Neural cell (in vitro differentiated cells): ENCODE data around the gene GLB1L3.

Source experiments
- CTCF ChIP-seq: fragments of 450-650 bp; IDR thresholded peaks from 2 replicates; pipeline ENCODE4 v1.5.1; 2014; ENCODE audit warnings: antibody characterized with exemption, mild to moderate bottlenecking, moderate library complexity; ENCODE audit not compliant: poor library complexity, severe bottlenecking
- EP300 ChIP-seq: fragments of 450-650 bp; conservative IDR thresholded peaks from 2 replicates; pipeline ENCODE4 v1.6.1; 2014; ENCODE audit warnings: antibody characterized with exemption, mild to moderate bottlenecking, moderate library complexity; ENCODE audit not compliant: poor library complexity, severe bottlenecking
- EZH2 ChIP-seq: fragments of 200-600, 300-800 bp; shearing (Covaris generic), sonication (generic); IDR thresholded peaks from 2 replicates; pipeline ENCODE4 v1.6.1; 2014; ENCODE audit warnings: antibody characterized with exemption, low read length, borderline replicate concordance, mild to moderate bottlenecking; ENCODE audit not compliant: insufficient read depth, poor library complexity, severe bottlenecking
- MXI1 ChIP-seq: fragments of 450-650 bp; conservative IDR thresholded peaks from 2 replicates; pipeline ENCODE4 v1.6.1; 2014; ENCODE audit warnings: antibody characterized with exemption, mild to moderate bottlenecking; ENCODE audit not compliant: poor library complexity, severe bottlenecking
- POLR2AphosphoS5 ChIP-seq: IDR thresholded peaks from 2 replicates; pipeline ENCODE4 v1.6.1; 2012
- RAD21 ChIP-seq: fragments of 450-650 bp; conservative IDR thresholded peaks from 2 replicates; pipeline ENCODE4 v1.6.1; 2014; ENCODE audit warnings: antibody characterized with exemption, mild to moderate bottlenecking, moderate library complexity
- REST ChIP-seq: IDR thresholded peaks from 2 replicates; pipeline ENCODE4 v1.6.1; 2012; ENCODE audit warnings: borderline replicate concordance
- SMC3 ChIP-seq: fragments of 450-650 bp; conservative IDR thresholded peaks from 2 replicates; pipeline ENCODE4 v1.6.1; 2014; ENCODE audit warnings: antibody characterized with exemption, mild to moderate bottlenecking, moderate library complexity; ENCODE audit not compliant: poor library complexity
- TAF1 ChIP-seq: IDR thresholded peaks from 2 replicates; pipeline ENCODE4 v1.6.1; 2012; ENCODE audit warnings: low read depth

DNA sequence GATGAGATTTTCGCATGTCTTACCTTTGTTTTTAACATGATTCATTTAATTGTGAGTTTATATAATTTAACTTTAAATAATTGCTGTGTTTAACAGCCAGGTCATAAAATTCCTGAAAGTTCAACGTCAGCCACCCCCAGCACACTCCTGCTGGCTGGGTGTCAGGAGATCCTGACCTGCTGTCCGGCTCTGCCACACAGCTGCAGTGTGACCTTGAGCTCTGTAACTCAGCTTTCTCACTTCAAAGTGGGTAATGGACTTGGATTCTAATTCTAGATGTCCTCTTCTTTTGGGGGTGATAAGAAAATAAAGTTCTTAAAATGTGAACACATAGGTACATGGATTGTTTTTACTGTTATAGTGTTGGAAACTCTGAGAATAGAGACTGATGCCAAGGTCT is 40.8 kb upstream of the GLB1L3 start:
- no peak for TF ChIP-seq REST
- TF ChIP-seq EZH2 = no peak
- TF ChIP-seq POLR2AphosphoS5 = no peak
- no peak for TF ChIP-seq CTCF
- no peak for TF ChIP-seq EP300
- TF ChIP-seq SMC3 = no peak
- TF ChIP-seq TAF1 = no peak
- TF ChIP-seq RAD21 = no peak
- no peak for TF ChIP-seq MXI1
